Transverse colon (tissue), 4 donors: ENCODE measurements around the gene SVIL.

Experiments
- CTCF ChIP-seq, 5 experiments: fragments of 200-600 bp in 3 of 5; fragments of 450-650 bp in 2 of 5; sonication (generic) in 3 of 5; IDR thresholded peaks; 1 replicate in 2 of 5; 2 replicates in 3 of 5; pipeline ENCODE4 v1.5.1; 2016 to 2017; ENCODE audit warnings: antibody characterized with exemption in 5 of 5, inconsistent platforms in 3 of 5, mild to moderate bottlenecking in 2 of 5, moderate library complexity in 1 of 5
- EP300 ChIP-seq: sonication (generic); formaldehyde crosslinking; IDR thresholded peaks from one replicate; pipeline ENCODE4 v1.6.1; 2017; ENCODE audit warnings: antibody characterized with exemption, low read depth
- POLR2A ChIP-seq: fragments of 450-650 bp; IDR thresholded peaks from one replicate; pipeline ENCODE4 v1.6.1; 2016; ENCODE audit warnings: antibody characterized with exemption, mild to moderate bottlenecking, moderate library complexity
- POLR2AphosphoS5 ChIP-seq, 3 donors: sonication (generic); formaldehyde crosslinking; IDR thresholded peaks; one replicate each; pipeline ENCODE4 v1.6.1; 2016; ENCODE audit warnings: antibody characterized with exemption in 3 of 3

GRCh38 chr10:29585488-29585976, 49.2 kb downstream of the SVIL start:
- no peak for TF ChIP-seq POLR2A
- TF ChIP-seq EP300: no peak
- no peak for TF ChIP-seq CTCF (IDR thresholded peaks at IDR 0.05)
- no peak for TF ChIP-seq POLR2AphosphoS5 (IDR thresholded peaks at IDR 0.05)
